ENCODE measurements around the gene TSNAXIP1. TPM values are rescaled to one million over a fixed set of nuclear protein-coding genes. Genes with fewer than 3 reads are reported as not detected.

Gene TSNAXIP1
- total RNA-seq, 3 donors from 2014 or later (not counting 1 experiment from before 2014, with no cell fraction given), result 0.15 to 0.68 TPM; not detected in 1

DNA sequence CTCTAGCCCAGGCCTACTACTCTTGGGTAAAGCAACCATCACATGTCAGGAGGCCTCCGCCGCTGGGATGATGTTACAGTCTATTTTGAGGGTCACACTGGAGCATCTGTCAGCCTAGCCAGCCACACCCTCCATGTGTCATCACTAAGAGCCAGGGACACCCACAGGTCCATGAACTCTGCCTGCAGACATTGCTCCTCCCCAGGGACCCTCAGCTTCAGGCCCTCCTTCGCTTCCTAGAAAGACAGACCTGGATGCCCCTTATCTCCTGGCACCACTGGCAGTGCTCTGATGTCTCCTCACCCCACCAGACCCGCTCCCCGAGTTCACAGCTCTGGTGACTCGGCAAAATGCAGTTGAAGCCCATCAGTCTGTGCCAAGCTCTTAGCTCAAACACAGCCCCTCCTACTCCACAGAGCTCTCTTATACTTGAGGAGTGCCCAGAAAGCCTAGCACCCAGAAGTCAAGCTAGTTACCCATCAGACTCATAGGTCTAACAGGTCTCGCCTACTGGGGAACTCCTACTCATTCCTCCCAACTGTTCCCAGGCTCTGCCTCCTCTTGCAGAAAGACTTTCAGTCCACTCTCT, 6.3 kb upstream of the TSNAXIP1 start:
- DNase-seq (no peak), ATAC-seq (no peak)
- Histone ChIP-seq H3K4me3 (ENCODE audit: low read length) (no peak overlapping the region), H3K36me3 (ENCODE audit: control insufficient read depth, insufficient read depth, low read length) (peaks cover 8% of the 10 kb centered on the region), H3K4me1 (ENCODE audit: control insufficient read depth, insufficient read depth, low read length) (peaks cover 25% of the 10 kb centered on the region), H3K27ac (ENCODE audit: low read length) (no peak overlapping the region), H3K9me3 (ENCODE audit: control insufficient read depth, insufficient read depth, low read length) (no peaks in the 10 kb centered on the region), H3K27me3 (ENCODE audit: control insufficient read depth, insufficient read depth, low read length) (no peaks in the 10 kb centered on the region)
- no peak overlapping the region for H3K4me3 Mint-ChIP-seq
- H3K4me1 Mint-ChIP-seq, result peaks cover 40 to 57% of the 10 kb centered on the region in 2 donors
- no peaks in the 10 kb centered on the region for H3K27me3 Mint-ChIP-seq (ENCODE audit: low read depth in 2 of 2)
- 85% methylated on average over 7 of the region's 7 CpGs for WGBS (ENCODE audit: insufficient coverage)
- intact Hi-C loops (cut with micrococcal nuclease), result loop anchor here (10.0 kb wide), 2 partner anchors 264 to 276 kb away; partner anchors contain the start of gene RIPOR1
- H3K9me3 Mint-ChIP-seq, result no peaks in the 10 kb centered on the region
- TF ChIP-seq, protein P1, sequence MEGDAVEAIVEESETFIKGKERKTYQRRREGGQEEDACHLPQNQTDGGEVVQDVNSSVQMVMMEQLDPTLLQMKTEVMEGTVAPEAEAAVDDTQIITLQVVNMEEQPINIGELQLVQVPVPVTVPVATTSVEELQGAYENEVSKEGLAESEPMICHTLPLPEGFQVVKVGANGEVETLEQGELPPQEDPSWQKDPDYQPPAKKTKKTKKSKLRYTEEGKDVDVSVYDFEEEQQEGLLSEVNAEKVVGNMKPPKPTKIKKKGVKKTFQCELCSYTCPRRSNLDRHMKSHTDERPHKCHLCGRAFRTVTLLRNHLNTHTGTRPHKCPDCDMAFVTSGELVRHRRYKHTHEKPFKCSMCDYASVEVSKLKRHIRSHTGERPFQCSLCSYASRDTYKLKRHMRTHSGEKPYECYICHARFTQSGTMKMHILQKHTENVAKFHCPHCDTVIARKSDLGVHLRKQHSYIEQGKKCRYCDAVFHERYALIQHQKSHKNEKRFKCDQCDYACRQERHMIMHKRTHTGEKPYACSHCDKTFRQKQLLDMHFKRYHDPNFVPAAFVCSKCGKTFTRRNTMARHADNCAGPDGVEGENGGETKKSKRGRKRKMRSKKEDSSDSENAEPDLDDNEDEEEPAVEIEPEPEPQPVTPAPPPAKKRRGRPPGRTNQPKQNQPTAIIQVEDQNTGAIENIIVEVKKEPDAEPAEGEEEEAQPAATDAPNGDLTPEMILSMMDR (IDR thresholded peaks at IDR 0.05), result no peak
- H3K27ac Mint-ChIP-seq, result peak overlapping the region in 1 of 2 donors; percentile 39
- H3K36me3 Mint-ChIP-seq, result no peaks in the 10 kb centered on the region

DNA sequence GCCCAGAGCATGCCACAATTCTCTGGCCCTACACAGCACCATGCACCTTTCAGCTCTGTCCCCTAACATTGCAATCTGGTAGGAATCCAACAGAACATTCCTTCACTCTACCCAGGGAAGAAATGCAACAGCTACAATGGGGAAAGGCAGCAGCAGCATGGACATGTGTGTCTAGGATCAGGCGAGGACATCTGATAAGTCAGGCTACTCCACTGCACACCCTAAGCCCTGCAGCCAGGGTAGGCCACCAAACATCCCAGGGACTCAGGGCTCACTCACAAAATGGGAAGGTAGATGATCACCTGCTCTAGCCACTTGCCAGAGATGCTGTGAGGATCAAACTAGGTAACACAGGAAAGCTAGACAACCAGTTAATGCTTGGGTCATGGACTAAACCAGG, 5.4 kb upstream of the TSNAXIP1 start:
- no peak overlapping the region for H3K4me3 Mint-ChIP-seq
- H3K4me3 ChIP-seq (ENCODE audit: low read length), result no peak overlapping the region
- no peaks in the 10 kb centered on the region for H3K27me3 ChIP-seq (ENCODE audit: control insufficient read depth, insufficient read depth, low read length)
- peaks cover 8% of the 10 kb centered on the region for H3K36me3 ChIP-seq (ENCODE audit: control insufficient read depth, insufficient read depth, low read length)
- intact Hi-C loops (cut with micrococcal nuclease), result loop anchor here (10.0 kb wide), 2 partner anchors 264 to 276 kb away; partner anchors contain the start of gene RIPOR1
- no peaks in the 10 kb centered on the region for H3K9me3 ChIP-seq (ENCODE audit: control insufficient read depth, insufficient read depth, low read length)
- no peaks in the 10 kb centered on the region for H3K9me3 Mint-ChIP-seq
- H3K27me3 Mint-ChIP-seq (ENCODE audit: low read depth in 2 of 2), result no peaks in the 10 kb centered on the region
- H3K4me1 ChIP-seq (ENCODE audit: control insufficient read depth, insufficient read depth, low read length), result peaks cover 31% of the 10 kb centered on the region
- WGBS (ENCODE audit: insufficient coverage), result 100% methylated on average over 1 of the region's 1 CpG
- H3K27ac Mint-ChIP-seq, result no peak overlapping the region
- ATAC-seq (no peak), DNase-seq (no peak)
- H3K27ac ChIP-seq (ENCODE audit: low read length), result no peak overlapping the region
- peaks cover 41 to 63% of the 10 kb centered on the region in 2 donors for H3K4me1 Mint-ChIP-seq
- TF ChIP-seq, protein P1 (IDR thresholded peaks at IDR 0.05), result no peak
- H3K36me3 Mint-ChIP-seq, result no peaks in the 10 kb centered on the region

DNA sequence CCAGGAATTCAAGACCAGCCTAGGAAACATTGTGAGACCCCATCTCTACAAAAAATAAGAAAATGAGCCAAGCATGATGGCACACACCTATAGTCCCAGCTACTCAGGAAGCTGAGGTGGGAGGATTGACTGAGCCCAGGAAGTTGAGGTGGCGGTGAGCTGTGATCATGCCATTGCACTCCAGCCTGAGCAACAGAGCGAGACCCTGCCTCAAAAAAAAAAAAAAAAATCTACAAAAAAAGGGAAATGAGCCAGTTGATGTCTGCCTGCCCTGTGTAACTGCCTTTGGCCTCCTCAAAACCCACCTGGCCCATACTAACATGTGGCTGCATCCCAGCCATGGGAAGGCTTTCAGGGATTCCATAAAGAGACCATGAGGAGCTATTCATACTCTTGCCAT, 4.8 kb upstream of the TSNAXIP1 start:
- no peaks in the 10 kb centered on the region for H3K9me3 Mint-ChIP-seq
- peaks cover 35 to 59% of the 10 kb centered on the region in 2 donors for H3K4me1 Mint-ChIP-seq
- no peak overlapping the region for H3K27ac ChIP-seq (ENCODE audit: low read length)
- H3K27me3 ChIP-seq (ENCODE audit: control insufficient read depth, insufficient read depth, low read length), result no peaks in the 10 kb centered on the region
- no peaks in the 10 kb centered on the region for H3K9me3 ChIP-seq (ENCODE audit: control insufficient read depth, insufficient read depth, low read length)
- H3K4me3 Mint-ChIP-seq, result no peak overlapping the region
- no peaks in the 10 kb centered on the region for H3K27me3 Mint-ChIP-seq (ENCODE audit: low read depth in 2 of 2)
- H3K36me3 ChIP-seq (ENCODE audit: control insufficient read depth, insufficient read depth, low read length), result peaks cover 8% of the 10 kb centered on the region
- DNase-seq, result peak in 1 of 2 donors; percentile 60
- H3K4me1 ChIP-seq (ENCODE audit: control insufficient read depth, insufficient read depth, low read length), result peaks cover 31% of the 10 kb centered on the region
- H3K27ac Mint-ChIP-seq, result peak overlapping the region in 1 of 2 donors; percentile 8
- no peaks in the 10 kb centered on the region for H3K36me3 Mint-ChIP-seq
- intact Hi-C loops (cut with micrococcal nuclease), result loop anchor here (10.0 kb wide), 2 partner anchors 263 to 277 kb away; partner anchors contain the start of gene RIPOR1
- WGBS (ENCODE audit: insufficient coverage), result 10% methylated on average over 2 of the region's 2 CpGs
- no peak overlapping the region for H3K4me3 ChIP-seq (ENCODE audit: low read length)
- no peak for ATAC-seq
- TF ChIP-seq, protein P1 (IDR thresholded peaks at IDR 0.05), result no peak
